Epithelial cell of esophagus (primary cell): ENCODE results near the gene TRABD.
"Not testable (repeated sequence)": the region's sequence is repeated elsewhere in the genome, so short reads cannot be mapped to it uniquely, and the experiment has no call there.

Source experiments
- DNase-seq: peaks from one replicate; pipeline ENCODE4 v3.0.0; 2010; ENCODE audit warnings: low read depth
- H3K4me3 ChIP-seq: 2 replicates; pipeline ENCODE4 v1.5.1; 2011; ENCODE audit warnings: mild to moderate bottlenecking, low read length, control low read depth
- TF ChIP-seq, protein P1 (sequence below): IDR thresholded peaks from 2 replicates; pipeline ENCODE4 v1.5.1; 2011; ENCODE audit warnings: low read depth, mild to moderate bottlenecking, low read length, control low read depth, inconsistent platforms; ENCODE audit not compliant: insufficient read depth; ENCODE audit errors: missing control alignments

The TRABD gene

DNA sequence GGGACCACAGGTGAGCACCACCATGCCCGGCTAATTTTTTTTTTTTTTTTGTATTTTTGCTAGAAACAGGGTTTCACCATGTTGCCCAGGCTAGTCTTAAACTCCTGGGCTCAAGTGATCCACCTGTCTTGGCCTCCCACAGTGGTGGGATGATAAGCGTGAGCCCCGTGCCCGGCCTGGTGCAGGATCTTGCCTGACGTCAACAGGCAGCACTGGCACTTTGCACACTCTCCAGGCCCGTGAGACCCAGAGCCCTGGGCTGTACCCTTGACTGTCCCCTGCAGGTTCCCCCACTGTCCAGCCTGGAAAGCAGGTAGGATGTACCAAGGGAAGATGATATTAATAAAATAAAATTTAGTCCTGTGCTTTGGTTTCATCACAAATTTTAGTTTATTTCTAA, 44.3 kb upstream of the TRABD start:
- no peak overlapping the region for H3K4me3 ChIP-seq
- TF ChIP-seq, protein P1, sequence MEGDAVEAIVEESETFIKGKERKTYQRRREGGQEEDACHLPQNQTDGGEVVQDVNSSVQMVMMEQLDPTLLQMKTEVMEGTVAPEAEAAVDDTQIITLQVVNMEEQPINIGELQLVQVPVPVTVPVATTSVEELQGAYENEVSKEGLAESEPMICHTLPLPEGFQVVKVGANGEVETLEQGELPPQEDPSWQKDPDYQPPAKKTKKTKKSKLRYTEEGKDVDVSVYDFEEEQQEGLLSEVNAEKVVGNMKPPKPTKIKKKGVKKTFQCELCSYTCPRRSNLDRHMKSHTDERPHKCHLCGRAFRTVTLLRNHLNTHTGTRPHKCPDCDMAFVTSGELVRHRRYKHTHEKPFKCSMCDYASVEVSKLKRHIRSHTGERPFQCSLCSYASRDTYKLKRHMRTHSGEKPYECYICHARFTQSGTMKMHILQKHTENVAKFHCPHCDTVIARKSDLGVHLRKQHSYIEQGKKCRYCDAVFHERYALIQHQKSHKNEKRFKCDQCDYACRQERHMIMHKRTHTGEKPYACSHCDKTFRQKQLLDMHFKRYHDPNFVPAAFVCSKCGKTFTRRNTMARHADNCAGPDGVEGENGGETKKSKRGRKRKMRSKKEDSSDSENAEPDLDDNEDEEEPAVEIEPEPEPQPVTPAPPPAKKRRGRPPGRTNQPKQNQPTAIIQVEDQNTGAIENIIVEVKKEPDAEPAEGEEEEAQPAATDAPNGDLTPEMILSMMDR: no peak
- DNase-seq: no peak

DNA sequence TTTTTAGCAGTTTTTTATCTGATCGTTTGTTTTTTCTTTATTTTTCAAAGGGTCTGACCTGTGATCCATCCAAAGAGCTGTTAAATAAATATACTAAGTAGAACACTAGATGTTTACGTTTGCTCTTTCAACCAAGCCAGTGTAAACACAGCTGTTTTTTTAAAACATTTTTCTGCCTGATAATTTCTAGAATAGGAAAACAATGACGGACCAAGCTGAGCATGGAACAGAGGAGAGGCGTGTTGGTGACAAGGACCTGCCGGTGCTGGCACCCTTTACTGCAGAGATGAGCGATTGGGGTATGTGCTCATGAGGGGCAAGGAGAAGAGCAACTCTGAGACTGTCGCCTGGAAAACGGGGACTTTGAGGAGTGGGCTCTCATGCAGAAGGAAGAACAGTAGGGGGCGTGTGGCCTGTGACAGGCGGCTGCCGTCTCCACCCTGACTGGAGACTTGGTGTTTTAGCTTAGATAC, 43.8 kb upstream of the TRABD start:
- TF ChIP-seq, protein P1: no peak
- no peak for DNase-seq
- no peak overlapping the region for H3K4me3 ChIP-seq

DNA sequence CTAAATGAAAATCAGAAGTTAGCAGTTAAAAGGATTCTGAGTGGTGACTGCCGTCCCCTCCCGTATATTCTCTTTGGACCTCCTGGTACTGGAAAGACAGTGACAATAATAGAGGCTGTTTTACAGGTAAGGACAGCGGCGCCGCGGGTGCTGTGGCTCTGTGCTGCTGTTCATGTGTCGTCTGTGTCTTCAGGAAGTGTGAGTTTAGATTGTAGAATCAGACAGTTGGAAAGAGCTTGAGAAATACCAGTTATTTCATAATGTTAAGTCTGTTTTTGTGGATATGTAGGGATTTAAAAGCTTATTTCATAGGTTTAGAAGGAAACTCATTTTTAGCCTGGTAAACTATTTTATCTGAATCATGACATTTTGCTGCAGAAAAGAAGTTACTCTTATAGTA, 42.6 kb upstream of the TRABD start:
- no peak for DNase-seq
- TF ChIP-seq, protein P1: no peak

DNA sequence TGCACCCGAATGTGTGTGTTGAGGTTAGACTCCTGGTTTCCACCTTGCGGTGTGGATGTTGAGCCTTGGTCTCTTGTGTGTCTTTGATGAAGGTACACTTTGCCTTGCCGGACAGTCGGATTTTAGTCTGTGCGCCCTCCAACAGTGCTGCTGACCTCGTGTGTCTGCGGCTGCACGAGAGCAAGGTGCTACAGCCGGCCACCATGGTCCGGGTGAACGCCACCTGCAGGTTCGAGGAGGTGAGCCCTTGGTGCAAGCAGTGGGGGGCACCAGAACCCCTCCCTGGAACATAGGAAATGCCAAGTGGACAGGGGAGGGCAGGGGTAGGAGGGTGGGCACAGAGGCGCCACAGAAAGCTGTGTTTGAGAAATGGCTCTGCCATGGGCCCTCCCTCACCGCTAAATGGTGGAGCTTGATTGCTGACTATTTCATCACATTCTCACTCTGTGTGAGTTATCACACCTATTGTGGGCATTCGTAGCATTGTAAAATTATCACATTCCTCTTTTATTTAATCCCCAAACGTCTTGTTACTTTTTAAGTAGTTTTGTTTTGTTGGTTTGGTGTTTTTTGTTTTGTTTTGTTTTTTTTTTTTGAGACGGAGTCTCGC, 41.6 kb upstream of the TRABD start:
- no peak for DNase-seq
- no peak overlapping the region for H3K4me3 ChIP-seq
- TF ChIP-seq, protein P1: no peak

More for the DNA sequence above, 42.6 kb upstream of the TRABD start:
- no peak overlapping the region for H3K4me3 ChIP-seq

DNA sequence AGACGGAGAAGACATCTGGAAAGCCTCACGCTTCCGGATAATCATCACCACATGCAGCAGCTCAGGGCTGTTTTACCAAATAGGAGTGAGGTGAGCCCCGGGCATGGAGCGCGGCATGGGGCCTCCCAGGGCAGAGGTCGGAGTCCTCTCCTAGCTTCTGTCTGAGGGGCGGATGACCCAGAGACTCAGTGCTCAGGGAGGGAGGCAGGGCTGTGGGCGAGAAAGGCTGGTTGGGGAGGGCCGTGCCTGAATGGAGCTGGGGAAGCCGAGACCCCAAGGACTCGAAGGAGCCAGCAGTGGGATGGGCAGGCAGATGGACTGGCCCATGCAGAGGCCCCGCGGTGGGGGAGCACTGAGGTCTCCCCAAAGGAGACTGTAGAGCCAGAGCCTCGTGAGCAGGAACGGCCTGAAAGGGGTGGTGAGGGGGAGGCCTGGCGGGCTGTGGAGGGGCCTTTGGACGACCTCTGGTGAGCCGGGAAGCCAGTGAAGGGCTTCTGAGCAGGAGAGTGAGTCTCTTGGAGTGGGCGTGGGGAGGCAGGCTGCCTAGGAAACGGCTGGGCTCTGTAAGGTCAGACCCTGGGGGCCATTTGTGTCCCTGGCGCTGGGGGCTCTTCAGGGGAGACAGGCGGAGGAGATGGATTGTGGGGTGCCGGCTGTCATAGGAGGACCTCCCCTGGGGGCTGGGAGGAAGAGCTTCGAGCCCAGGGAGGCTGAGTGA, 39.8 kb upstream of the TRABD start:
- TF ChIP-seq, protein P1: no peak
- H3K4me3 ChIP-seq: no peak overlapping the region
- DNase-seq: no peak

DNA sequence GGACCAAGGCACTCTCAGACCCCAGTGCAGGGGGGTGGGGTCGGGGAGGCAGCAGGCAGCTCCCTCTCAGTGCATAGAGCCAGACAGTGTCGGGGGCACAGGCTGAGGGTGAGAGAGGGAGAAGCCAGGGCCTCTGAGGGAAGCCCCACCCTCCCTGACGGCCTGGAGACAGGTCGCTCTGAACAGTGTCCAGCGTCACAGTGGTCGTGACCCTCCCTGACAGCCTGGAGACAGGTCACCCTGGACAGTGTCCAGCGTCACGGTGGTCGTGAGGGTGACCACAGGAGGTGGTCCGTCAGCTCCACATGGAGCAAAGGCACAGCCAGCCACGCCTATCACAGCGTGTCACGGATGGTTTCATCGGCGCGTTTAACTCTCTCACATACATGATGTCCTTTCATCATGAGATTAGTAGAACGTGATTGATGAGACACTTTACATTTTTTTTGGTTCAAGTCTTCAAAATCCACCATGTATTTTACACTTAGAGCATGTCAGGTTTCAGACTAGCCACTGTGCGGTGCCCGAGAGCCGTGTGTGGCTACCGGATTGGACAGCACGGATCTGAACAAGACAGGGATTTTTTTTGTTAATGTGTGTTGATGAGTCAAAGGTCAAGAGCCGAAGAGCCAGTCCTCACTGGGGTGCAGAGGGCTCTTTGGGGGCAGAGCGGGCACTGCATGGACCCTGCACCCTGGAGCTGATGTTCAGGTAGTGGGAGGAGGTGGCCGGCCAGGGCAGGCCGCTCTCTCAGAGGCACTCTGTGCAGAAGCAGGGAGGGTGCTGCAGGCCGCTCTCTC, 39.1 kb upstream of the TRABD start:
- DNase-seq: peak; percentile 78
- H3K4me3 ChIP-seq: no peak overlapping the region
- TF ChIP-seq, protein P1: peak; percentile 97

DNA sequence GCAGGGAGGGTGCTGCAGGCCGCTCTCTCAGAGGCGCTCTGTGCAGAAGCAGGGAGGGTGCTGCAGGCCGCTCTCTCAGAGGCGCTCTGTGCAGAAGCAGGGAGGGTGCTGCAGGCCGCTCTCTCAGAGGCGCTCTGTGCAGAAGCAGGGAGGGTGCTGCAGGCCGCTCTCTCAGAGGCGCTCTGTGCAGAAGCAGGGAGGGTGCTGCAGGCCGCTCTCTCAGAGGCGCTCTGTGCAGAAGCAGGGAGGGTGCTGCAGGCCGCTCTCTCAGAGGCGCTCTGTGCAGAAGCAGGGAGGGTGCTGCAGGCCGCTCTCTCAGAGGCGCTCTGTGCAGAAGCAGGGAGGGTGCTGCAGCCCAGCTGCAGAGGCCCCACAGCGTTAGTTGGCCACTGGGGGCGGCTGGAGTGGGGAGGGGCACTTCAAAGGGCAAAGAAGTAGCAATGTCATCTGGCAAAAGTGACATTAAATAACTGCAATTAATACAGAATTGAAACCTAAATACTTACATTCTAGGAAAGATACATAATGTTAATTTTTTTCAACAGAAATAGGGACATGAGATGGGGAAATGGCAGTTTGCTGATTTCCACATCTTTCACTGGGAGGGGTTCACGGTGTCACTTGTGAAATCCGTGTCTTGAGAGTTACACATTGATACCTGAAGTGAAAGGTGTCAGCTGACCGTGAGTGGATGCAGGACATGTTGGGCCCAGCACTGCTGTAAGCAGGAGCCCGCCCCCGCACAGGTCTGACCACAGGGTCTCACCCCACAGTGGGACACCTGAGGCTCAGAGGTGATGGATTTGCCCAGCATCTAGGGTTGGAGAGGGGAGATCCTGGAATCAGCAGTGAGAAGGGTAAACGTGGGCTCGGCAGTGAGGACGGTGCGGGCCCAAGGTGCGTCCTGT, 38.2 kb upstream of the TRABD start:
- not testable (repeated sequence) for DNase-seq, H3K4me3 ChIP-seq
